ENCODE data around the gene PAM.

GRCh38 chr5:102737161-102737560 lies 17.9 kb upstream of the PAM start:
- TF ChIP-seq, protein P1, sequence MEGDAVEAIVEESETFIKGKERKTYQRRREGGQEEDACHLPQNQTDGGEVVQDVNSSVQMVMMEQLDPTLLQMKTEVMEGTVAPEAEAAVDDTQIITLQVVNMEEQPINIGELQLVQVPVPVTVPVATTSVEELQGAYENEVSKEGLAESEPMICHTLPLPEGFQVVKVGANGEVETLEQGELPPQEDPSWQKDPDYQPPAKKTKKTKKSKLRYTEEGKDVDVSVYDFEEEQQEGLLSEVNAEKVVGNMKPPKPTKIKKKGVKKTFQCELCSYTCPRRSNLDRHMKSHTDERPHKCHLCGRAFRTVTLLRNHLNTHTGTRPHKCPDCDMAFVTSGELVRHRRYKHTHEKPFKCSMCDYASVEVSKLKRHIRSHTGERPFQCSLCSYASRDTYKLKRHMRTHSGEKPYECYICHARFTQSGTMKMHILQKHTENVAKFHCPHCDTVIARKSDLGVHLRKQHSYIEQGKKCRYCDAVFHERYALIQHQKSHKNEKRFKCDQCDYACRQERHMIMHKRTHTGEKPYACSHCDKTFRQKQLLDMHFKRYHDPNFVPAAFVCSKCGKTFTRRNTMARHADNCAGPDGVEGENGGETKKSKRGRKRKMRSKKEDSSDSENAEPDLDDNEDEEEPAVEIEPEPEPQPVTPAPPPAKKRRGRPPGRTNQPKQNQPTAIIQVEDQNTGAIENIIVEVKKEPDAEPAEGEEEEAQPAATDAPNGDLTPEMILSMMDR (IDR thresholded peaks at IDR 0.05) = no peak
- no peak for TF ChIP-seq ZFX (IDR thresholded peaks at IDR 0.05; ENCODE audit: borderline replicate concordance)

Measured in 22Rv1 (cell line).